ENCODE measurements around the gene SLC16A11.

SLC16A11 gene

DNA sequence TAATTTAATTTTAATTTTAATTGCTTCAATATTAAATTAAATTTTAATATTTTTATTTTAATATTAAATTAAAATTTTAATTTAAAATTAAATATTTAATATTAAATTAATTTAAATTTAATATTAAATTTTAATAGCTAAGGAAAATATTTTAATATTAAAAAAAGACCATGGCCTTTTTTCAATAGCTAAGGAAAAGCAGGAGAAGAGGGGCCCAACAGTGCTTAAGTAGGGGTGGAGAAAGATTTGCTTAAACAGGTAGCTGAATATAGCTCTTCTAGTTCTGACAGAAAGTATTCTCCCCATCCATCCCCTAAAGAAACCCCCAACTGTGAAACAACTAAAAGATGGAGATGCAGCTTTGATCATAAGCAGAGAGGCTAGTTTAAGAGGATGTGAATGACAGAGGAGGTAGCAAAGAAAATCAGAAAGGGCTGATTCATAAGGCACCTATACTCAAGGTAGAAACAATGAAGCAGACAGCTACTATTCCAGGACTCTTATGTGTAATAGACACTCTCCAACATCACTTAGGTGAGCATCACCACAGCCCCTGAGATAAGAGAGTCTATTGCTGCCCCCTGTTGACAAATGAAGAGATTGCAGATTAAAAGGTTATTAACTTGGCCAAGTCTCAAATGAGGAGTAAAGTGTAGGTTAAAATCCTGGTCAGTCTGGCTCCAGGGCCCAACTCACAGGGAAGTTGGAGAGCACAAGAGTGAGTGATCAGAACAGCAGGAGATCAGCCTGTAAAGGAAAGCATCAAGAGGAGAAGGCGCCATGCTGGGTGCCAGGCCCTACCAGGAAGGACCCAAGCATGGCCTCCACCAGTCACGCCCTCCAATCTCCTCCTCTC lies 39.3 kb downstream of the SLC16A11 start:
- no peak overlapping the region for H3K27ac ChIP-seq
- no peak for DNase-seq (ENCODE audit: low spot score)
- TF ChIP-seq, protein P1, sequence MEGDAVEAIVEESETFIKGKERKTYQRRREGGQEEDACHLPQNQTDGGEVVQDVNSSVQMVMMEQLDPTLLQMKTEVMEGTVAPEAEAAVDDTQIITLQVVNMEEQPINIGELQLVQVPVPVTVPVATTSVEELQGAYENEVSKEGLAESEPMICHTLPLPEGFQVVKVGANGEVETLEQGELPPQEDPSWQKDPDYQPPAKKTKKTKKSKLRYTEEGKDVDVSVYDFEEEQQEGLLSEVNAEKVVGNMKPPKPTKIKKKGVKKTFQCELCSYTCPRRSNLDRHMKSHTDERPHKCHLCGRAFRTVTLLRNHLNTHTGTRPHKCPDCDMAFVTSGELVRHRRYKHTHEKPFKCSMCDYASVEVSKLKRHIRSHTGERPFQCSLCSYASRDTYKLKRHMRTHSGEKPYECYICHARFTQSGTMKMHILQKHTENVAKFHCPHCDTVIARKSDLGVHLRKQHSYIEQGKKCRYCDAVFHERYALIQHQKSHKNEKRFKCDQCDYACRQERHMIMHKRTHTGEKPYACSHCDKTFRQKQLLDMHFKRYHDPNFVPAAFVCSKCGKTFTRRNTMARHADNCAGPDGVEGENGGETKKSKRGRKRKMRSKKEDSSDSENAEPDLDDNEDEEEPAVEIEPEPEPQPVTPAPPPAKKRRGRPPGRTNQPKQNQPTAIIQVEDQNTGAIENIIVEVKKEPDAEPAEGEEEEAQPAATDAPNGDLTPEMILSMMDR (IDR thresholded peaks at IDR 0.05): peak; percentile 42
- no peak overlapping the region for H3K4me3 ChIP-seq

DNA sequence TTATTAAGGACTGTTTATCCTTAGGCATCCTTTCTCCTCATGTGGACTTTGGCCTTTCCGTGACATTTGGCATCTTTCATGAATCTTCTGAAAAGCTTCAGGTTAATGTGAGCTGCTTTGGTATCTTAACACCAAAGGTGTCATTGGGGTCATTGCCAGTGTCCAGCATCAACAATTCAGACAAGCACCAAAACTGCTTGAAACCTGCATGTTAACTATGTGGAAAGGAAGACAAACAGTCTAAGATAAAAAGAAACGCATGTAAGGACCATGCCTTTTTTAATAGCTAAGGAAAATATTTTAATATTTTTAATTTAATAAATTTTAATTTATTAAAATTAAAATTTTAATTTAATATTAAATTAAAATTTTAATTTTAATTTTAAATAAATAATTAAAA lies 40.1 kb downstream of the SLC16A11 start:
- Histone ChIP-seq H3K27ac (no peak overlapping the region), H3K4me3 (no peak overlapping the region)
- DNase-seq (ENCODE audit: low spot score): no peak
- TF ChIP-seq, protein P1 (IDR thresholded peaks at IDR 0.05): no peak

DNA sequence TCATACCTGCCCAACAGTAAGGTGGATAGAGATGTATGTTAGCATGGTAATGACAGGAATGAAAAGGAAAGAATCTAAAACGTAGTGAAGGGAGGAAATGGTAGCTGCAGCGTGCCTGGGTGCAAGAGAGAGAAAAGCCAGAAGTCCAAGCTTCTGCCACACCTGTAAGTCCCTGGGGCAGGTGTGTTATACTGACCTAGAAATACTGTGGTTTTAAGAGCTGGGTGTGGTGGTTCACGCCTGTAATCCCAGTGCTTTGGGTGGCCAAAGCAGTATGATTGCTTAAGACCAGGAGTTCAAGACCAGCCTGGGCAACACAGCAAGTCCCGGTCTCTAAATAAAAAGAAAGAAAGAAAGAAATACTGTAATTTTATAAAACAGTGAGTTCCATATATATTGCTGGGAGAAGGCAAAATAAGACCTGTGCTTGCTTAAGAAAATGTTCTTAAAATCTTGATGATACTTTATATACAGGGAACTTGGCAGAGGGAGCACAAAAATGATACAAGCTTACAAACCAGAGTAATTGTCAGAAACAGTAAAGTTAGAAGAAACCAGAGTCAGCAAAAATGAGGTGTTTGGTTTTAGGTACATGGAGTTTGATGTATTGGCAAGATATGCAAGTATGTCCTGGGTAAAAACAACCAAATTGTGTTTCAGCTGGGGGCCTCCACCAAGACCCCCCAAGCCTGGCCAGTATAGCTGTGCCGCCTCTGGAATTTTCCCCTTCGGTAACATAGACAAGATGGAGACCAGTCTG lies 41.4 kb downstream of the SLC16A11 start:
- no peak overlapping the region for H3K27ac ChIP-seq
- TF ChIP-seq, protein P1 (IDR thresholded peaks at IDR 0.05): no peak
- no peak overlapping the region for H3K4me3 ChIP-seq
- DNase-seq (ENCODE audit: low spot score): no peak

DNA sequence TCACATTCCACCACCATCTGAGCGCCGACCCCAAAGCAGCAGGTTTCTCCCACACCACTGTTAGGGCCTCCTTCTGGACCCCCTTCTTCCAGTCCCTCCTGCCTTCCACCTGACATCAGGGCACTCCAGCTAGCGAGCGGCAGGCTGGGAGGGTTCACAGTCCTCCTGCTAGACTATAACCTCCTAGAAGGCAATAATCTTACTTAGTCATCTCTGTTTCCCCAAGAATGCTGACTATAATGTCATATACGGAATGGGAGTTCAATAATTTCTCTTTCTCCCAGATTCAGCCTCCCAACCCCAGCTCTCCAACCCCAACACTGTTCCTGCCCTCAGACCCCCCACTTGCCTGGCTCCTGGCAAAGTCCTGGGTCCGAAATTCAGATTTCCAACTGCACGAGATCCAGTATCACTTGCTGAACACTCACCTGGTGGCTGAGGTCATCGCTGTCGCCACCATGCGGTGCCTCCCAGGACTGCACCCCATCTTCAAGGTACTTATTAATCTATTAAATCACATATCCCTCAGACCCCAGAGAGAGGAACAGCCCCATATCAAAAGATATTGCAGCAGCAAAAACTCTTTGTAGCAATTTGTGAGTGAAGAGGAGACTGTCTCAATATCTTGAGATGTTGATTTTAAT lies 42.5 kb downstream of the SLC16A11 start:
- no peak for DNase-seq (ENCODE audit: low spot score)
- TF ChIP-seq, protein P1 (IDR thresholded peaks at IDR 0.05): no peak
- no peak overlapping the region for H3K27ac ChIP-seq
- no peak overlapping the region for H3K4me3 ChIP-seq

DNA sequence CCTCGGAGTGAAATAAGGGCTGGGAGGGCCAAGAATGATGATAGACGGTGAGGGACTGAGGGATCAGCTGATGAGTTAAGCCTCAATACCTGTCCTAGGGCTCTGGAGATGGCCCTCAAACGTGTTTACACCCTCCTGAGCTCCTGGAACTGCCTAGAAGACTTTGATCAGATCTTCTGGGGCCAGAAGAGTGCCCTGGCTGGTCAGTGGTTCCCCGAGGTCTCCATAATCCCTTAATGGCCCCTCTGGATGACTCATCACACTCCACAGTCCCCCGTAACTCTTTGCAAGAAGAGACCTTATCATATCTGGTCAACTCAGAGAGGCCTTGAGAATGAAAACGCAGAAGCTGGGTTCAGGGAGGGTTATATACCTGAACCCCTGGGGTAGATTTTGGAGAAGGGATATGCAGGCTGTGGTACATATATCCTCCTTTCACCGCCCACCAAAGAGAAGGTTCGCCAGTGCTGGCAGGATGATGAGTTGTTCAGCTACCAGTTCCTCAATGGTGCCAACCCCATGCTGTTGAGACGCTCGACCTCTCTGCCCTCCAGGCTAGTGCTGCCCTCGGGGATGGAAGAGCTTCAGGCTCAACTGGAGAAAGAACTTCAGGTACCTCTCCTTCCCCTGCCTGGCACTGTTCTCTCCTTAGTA lies 44.9 kb downstream of the SLC16A11 start:
- TF ChIP-seq, protein P1 (IDR thresholded peaks at IDR 0.05): no peak
- H3K27ac ChIP-seq: no peak overlapping the region
- no peak for DNase-seq (ENCODE audit: low spot score)
- H3K4me3 ChIP-seq: no peak overlapping the region

DNA sequence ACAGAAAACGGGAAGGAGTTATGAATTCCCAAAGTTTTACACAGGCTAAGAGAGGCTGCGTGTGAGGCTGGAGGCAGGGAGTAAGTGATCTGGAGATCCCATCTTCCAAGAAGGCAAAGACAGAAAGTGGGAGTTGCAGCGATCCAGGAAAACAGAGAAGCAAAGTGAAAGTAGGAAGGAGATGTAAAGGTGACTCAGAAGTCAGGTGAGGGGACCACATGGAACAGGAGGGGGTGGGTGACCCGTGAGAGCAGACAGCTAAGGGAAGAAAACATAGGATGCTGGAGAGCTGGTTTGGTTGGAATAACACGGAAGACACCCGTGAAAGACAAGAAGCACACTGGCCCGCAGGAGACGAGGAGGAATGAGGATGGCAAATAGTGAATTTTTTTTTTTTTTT lies 46.7 kb downstream of the SLC16A11 start:
- no peak for DNase-seq (ENCODE audit: low spot score)
- TF ChIP-seq, protein P1 (IDR thresholded peaks at IDR 0.05): no peak
- Histone ChIP-seq H3K27ac (no peak overlapping the region), H3K4me3 (no peak overlapping the region)

Data from coronary artery (tissue), 2 donors.